K562 (cell line): ENCODE measurements around the gene PLXNA3. TPM values are rescaled to one million over a fixed set of nuclear protein-coding genes. Genes with fewer than 3 reads are reported as not detected.

Experiments used
- ATAC-seq: fragments of 200-7000 bp; cut with Tn5 transposase; 3 replicates; pipeline ENCODE4 v1.9.1; 2020; ENCODE audit warnings: moderate library complexity
- BruUV-seq: library from RNA; stranded (reverse); fragments of 400-500 nt; replicated peaks from 2 replicates; lab custom pipeline; 2021; lab: Mats Ljungman, UMichigan
- CTCF ChIA-PET: fragments of 300-600 bp; formaldehyde crosslinking; extraction: SDS; loops from one replicate; lab custom pipeline; 2021; ENCODE audit warnings: low intra/inter-chr PET ratio; lab: Yijun Ruan, JAX
- POLR2A ChIA-PET: fragments of 300-600, 350-650 bp; sonication (Branson Sonifier 250); formaldehyde crosslinking; extraction: SDS; loops from one replicate; lab custom pipeline; 2021; ENCODE audit warnings: antibody characterized with exemption, inconsistent platforms; lab: Yijun Ruan, JAX
- DNase-seq, 4 experiments: peaks; one replicate each; pipeline versions ENCODE4 v3.0.0 to v3.0.0-alpha.2; 2011 to 2018; ENCODE audit warnings: low spot score in 3 of 4, mixed read lengths in 3 of 4; ENCODE audit errors: extremely low read depth in 1 of 4
- FAIRE-seq: peaks from 2 replicates; lab custom pipeline; 2011; peaks lifted over from hg19 to GRCh38; lab: Jason Lieb, UNC
- H2AFZ ChIP-seq: 2 replicates; pipeline ENCODE4 v1.6.0; 2011; ENCODE audit warnings: low read depth, low read length, control low read depth, inconsistent platforms
- H3K27ac ChIP-seq: fragments of 200-600 bp; 3 replicates; pipeline ENCODE4 v1.8.0; 2011; ENCODE audit warnings: low read depth, mild to moderate bottlenecking, control low read depth, inconsistent platforms, low read length, moderate library complexity, mixed read lengths; ENCODE audit errors: extremely low read depth
- H3K27me3 ChIP-seq, 2 experiments: fragments of 300-600 bp in 1 of 2; 2 replicates in 1 of 2; 3 replicates in 1 of 2; pipeline versions ENCODE4 v1.6.0 to v1.8.0; 2011; ENCODE audit warnings: inconsistent platforms in 2 of 2, low read length in 2 of 2, mild to moderate bottlenecking in 1 of 2, mixed read lengths in 1 of 2, moderate library complexity in 1 of 2; ENCODE audit not compliant: control insufficient read depth in 2 of 2, insufficient read depth in 2 of 2
- H3K36me3 ChIP-seq: fragments of 300-600 bp; 3 replicates; pipeline ENCODE4 v1.8.0; 2011; ENCODE audit warnings: mild to moderate bottlenecking, low read length, inconsistent platforms; ENCODE audit not compliant: control insufficient read depth, insufficient read depth
- H3K4me1 ChIP-seq, 2 experiments: fragments of 200-600 bp in 1 of 2; replicated peaks in 1 of 2; 2 replicates in 1 of 2; 3 replicates in 1 of 2; pipeline versions ENCODE4 v1.5.1 to v1.8.0; 2011; ENCODE audit warnings: inconsistent platforms in 2 of 2, low read length in 2 of 2, mild to moderate bottlenecking in 1 of 2, mixed read lengths in 1 of 2, moderate library complexity in 1 of 2; ENCODE audit not compliant: control insufficient read depth in 2 of 2, insufficient read depth in 2 of 2
- H3K4me2 ChIP-seq: 2 replicates; pipeline ENCODE4 v1.6.1; 2011; ENCODE audit warnings: low read length, control low read depth, inconsistent platforms, mixed read lengths; ENCODE audit not compliant: insufficient read depth
- H3K4me3 ChIP-seq: fragments of 200-600 bp; sonication (generic), shearing (Covaris generic); 2 replicates; pipeline ENCODE4 v1.5.1; 2016; ENCODE audit warnings: control low read depth, inconsistent platforms
- H3K79me2 ChIP-seq: fragments of 200-600 bp; 3 replicates; pipeline ENCODE4 v1.8.0; 2011; ENCODE audit warnings: low read length, inconsistent platforms; ENCODE audit not compliant: control insufficient read depth, insufficient read depth
- H3K9ac ChIP-seq, 2 experiments: 2 replicates each; pipeline versions ENCODE4 v1.6.0 to v1.6.1; 2011; ENCODE audit warnings: low read depth in 2 of 2, low read length in 2 of 2, control low read depth in 1 of 2, inconsistent platforms in 1 of 2, mild to moderate bottlenecking in 1 of 2, mixed read lengths in 1 of 2; ENCODE audit not compliant: insufficient read depth in 1 of 2
- H3K9me1 ChIP-seq: one replicate; pipeline ENCODE4 v1.6.0; 2011; ENCODE audit warnings: inconsistent platforms, mild to moderate bottlenecking, low read length, moderate library complexity; ENCODE audit not compliant: control insufficient read depth, insufficient read depth
- H3K9me3 ChIP-seq: replicated peaks from 2 replicates; pipeline ENCODE4 v1.5.1; 2011; ENCODE audit warnings: low read depth, low read length, inconsistent platforms; ENCODE audit not compliant: control insufficient read depth, insufficient read depth
- H4K20me1 ChIP-seq: replicated peaks from 2 replicates; pipeline ENCODE4 v1.6.1; 2011; ENCODE audit warnings: low read length, inconsistent platforms, mixed read lengths; ENCODE audit not compliant: control insufficient read depth, insufficient read depth
- CCAR2 ChIP-seq: fragments of 200-400 bp; formaldehyde crosslinking; IDR thresholded peaks from 2 replicates; pipeline ENCODE4 v1.6.1; 2017; ENCODE audit warnings: mild to moderate bottlenecking, low read depth, low read length
- DMBX1 ChIP-seq: fragments of 250-450 bp; sonication (Bioruptor Pico); IDR thresholded peaks from 2 replicates; pipeline ENCODE4 v1.8.0; 2022; ENCODE audit warnings: inconsistent platforms, mild to moderate bottlenecking, moderate library complexity, borderline replicate concordance
- KDM2B ChIP-seq: fragments of 250-450 bp; sonication (Bioruptor Pico); IDR thresholded peaks from 2 replicates; pipeline ENCODE4 v1.8.0; 2021; ENCODE audit warnings: mild to moderate bottlenecking, moderate library complexity
- MXI1 ChIP-seq: IDR thresholded peaks from 2 replicates; pipeline ENCODE4 v1.6.1; 2011; ENCODE audit warnings: low read depth, mild to moderate bottlenecking, improper control_type of control experiment, low read length
- POU5F1 ChIP-seq: fragments of 150-350 bp; IDR thresholded peaks from 2 replicates; pipeline ENCODE4 v1.6.1; 2014; ENCODE audit warnings: borderline replicate concordance, low read length, low read depth, mild to moderate bottlenecking; ENCODE audit not compliant: partially characterized antibody
- RNF2 ChIP-seq: sonication (generic); IDR thresholded peaks from 2 replicates; pipeline ENCODE4 v1.6.1; 2016
- SUPT5H ChIP-seq: fragments of 450-650 bp; IDR thresholded peaks from 2 replicates; pipeline ENCODE4 v1.6.1; 2016
- ZBTB7A ChIP-seq: IDR thresholded peaks from 2 replicates; pipeline ENCODE4 v1.6.1; 2011; ENCODE audit warnings: low read depth, mild to moderate bottlenecking, low read length, moderate library complexity, borderline replicate concordance; ENCODE audit not compliant: control insufficient read depth
- WGBS: fragments of 100-300 bp; shearing (Covaris generic); methylation state at CpG from one replicate; pipeline ENCODE4 v1.1.6; 2016; ENCODE audit warnings: low coverage, mixed read lengths; ENCODE audit not compliant: insufficient coverage; ENCODE audit errors: missing lambda C conversion rate; 5-methylcytosine and 5-hydroxymethylcytosine counted together
- in situ Hi-C: fragments of 300-500 bp; cut with MboI; formaldehyde crosslinking; loops from 4 replicates; pipeline ENCODE4 v1.15.0; 2018; ENCODE audit warnings: inconsistent platforms, mixed read lengths
- intact Hi-C: fragments of 100-400 bp; cut with micrococcal nuclease; formaldehyde crosslinking; loops from 2 replicates; pipeline ENCODE4 v1.14.2; 2022
- polyA plus RNA-seq, 8 experiments: library from polyadenylated mRNA; depleted of rRNA in 4 of 8; stranded (reverse) in 5 of 8; unstranded in 3 of 8; fragments of >200 nt; fragmentation: Nextera tagmentation in 2 of 8; fragmentation: Illumina TruSeq in 1 of 8; extraction: Ambion mirVana in 2 of 8; extraction: Trizol in 1 of 8; gene quantifications; 2 replicates each; pipeline versions ENCODE4 v1.2.1 to v1.2.3, GENCODE V29; 2011 to 2014; ENCODE audit warnings: inconsistent platforms in 1 of 8, missing spikeins in 1 of 8
- total RNA-seq, 7 experiments: library from RNA; depleted of rRNA in 6 of 7; stranded (reverse); fragments of >200 nt in 6 of 7; fragmentation: Illumina TruSeq in 2 of 7; extraction: Trizol in 2 of 7; gene quantifications; 2 replicates each; pipeline versions ENCODE4 v1.2.1 to v1.2.3, GENCODE V29; 2011 to 2021; ENCODE audit warnings: low replicate concordance in 1 of 7
- TF ChIP-seq, protein P1 (sequence below): fragments of 450-650 bp; IDR thresholded peaks from 2 replicates; pipeline ENCODE4 v1.6.1; 2016; ENCODE audit warnings: mild to moderate bottlenecking
- TF ChIP-seq, protein P2 (sequence below): fragments of 250-450 bp; sonication (Bioruptor Pico); IDR thresholded peaks from 2 replicates; pipeline ENCODE4 v1.5.0; 2020; ENCODE audit warnings: mild to moderate bottlenecking
- TF ChIP-seq, protein P3 (sequence below), 2 experiments: fragments of 450-650 bp in 1 of 2; IDR thresholded peaks; 2 replicates each; pipeline ENCODE4 v1.6.1; 2011 to 2017; ENCODE audit warnings: low read depth in 2 of 2, antibody characterized with exemption in 1 of 2, borderline replicate concordance in 1 of 2, low read length in 1 of 2, mild to moderate bottlenecking in 1 of 2, mixed read lengths in 1 of 2; ENCODE audit not compliant: control insufficient read depth in 1 of 2

Gene PLXNA3
- total and polyA plus RNA-seq, 9 of the 15 experiments (the other 6 are each of a cell fraction or from before 2014, with no cell fraction given) = 0.32 to 47.8 (median 7.5) TPM

DNA sequence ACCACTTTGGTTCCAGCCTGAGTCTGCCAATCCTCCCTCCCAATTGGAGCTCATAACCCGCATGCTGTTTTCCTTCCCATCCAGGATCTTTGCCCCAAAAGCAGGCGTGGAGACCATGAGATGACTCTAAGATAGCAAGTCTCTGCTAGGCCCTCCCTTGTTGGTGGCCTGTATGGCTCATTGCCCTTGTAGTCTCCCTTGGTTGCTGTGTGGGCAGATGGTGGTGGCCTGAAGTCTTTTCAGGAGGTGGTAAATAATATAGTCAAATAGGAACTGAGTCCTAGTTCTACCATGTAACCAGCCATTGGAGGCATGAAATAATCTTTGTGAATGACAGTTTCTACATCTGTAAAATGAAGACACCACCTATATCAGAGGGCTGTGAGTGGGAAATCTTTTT is 28.4 kb upstream of the PLXNA3 start:
- POLR2A ChIA-PET = interaction anchor here (0.9 to 1.8 kb wide), 4 partner anchors 9 to 29 kb away, joined by 3 to 6 read pairs (median 4); no protein-coding TSS in a partner anchor
- in situ Hi-C loops = no loop called here
- Histone ChIP-seq H2AFZ (no peak overlapping the region), H3K27me3 (no peaks in the 10 kb centered on the region), H3K27ac (peak overlapping the region; percentile 66), H3K9me1 (no peaks in the 10 kb centered on the region), H3K36me3 (peaks cover 43% of the 10 kb centered on the region; the same call in 2 of the 3 replicates), H3K4me3 (peak overlapping the region; percentile 79), H4K20me1 (no peaks in the 10 kb centered on the region), H3K9me3 (no peaks in the 10 kb centered on the region), H3K4me1 (peaks cover 27 to 51% of the 10 kb centered on the region in 2 experiments; a peak in 4 of 5 replicates), H3K79me2 (peaks cover 35% of the 10 kb centered on the region), H3K9ac (peak overlapping the region; percentile 69 to 84; a peak in 3 of 4 replicates), H3K4me2 (peak overlapping the region; percentile 90)
- 14% methylated on average over 2 of the region's 2 CpGs for WGBS
- CTCF ChIA-PET = no interaction called here
- ATAC-seq = no peak
- intact Hi-C loops = loop anchor here (2.0 to 5.0 kb wide), 3 partner anchors 48 to 98 kb away; partner anchors contain the start of gene LAGE3
- FAIRE-seq = no peak
- DNase-seq = no peak
- BruUV-seq = TSS peak; percentile 73
- TF ChIP-seq, protein P1, sequence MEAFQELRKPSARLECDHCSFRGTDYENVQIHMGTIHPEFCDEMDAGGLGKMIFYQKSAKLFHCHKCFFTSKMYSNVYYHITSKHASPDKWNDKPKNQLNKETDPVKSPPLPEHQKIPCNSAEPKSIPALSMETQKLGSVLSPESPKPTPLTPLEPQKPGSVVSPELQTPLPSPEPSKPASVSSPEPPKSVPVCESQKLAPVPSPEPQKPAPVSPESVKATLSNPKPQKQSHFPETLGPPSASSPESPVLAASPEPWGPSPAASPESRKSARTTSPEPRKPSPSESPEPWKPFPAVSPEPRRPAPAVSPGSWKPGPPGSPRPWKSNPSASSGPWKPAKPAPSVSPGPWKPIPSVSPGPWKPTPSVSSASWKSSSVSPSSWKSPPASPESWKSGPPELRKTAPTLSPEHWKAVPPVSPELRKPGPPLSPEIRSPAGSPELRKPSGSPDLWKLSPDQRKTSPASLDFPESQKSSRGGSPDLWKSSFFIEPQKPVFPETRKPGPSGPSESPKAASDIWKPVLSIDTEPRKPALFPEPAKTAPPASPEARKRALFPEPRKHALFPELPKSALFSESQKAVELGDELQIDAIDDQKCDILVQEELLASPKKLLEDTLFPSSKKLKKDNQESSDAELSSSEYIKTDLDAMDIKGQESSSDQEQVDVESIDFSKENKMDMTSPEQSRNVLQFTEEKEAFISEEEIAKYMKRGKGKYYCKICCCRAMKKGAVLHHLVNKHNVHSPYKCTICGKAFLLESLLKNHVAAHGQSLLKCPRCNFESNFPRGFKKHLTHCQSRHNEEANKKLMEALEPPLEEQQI = no peak
- TF ChIP-seq RNF2 = no peak
- TF ChIP-seq KDM2B (CRISPR knock-in tag) = no peak
- no peak for TF ChIP-seq POU5F1
- no peak for TF ChIP-seq MXI1
- TF ChIP-seq CCAR2 = no peak
- TF ChIP-seq, protein P2, sequence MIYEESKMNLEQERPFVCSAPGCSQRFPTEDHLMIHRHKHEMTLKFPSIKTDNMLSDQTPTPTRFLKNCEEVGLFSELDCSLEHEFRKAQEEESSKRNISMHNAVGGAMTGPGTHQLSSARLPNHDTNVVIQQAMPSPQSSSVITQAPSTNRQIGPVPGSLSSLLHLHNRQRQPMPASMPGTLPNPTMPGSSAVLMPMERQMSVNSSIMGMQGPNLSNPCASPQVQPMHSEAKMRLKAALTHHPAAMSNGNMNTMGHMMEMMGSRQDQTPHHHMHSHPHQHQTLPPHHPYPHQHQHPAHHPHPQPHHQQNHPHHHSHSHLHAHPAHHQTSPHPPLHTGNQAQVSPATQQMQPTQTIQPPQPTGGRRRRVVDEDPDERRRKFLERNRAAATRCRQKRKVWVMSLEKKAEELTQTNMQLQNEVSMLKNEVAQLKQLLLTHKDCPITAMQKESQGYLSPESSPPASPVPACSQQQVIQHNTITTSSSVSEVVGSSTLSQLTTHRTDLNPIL (CRISPR knock-in tag) = no peak
- TF ChIP-seq DMBX1 (CRISPR knock-in tag) = no peak
- TF ChIP-seq, protein P3, sequence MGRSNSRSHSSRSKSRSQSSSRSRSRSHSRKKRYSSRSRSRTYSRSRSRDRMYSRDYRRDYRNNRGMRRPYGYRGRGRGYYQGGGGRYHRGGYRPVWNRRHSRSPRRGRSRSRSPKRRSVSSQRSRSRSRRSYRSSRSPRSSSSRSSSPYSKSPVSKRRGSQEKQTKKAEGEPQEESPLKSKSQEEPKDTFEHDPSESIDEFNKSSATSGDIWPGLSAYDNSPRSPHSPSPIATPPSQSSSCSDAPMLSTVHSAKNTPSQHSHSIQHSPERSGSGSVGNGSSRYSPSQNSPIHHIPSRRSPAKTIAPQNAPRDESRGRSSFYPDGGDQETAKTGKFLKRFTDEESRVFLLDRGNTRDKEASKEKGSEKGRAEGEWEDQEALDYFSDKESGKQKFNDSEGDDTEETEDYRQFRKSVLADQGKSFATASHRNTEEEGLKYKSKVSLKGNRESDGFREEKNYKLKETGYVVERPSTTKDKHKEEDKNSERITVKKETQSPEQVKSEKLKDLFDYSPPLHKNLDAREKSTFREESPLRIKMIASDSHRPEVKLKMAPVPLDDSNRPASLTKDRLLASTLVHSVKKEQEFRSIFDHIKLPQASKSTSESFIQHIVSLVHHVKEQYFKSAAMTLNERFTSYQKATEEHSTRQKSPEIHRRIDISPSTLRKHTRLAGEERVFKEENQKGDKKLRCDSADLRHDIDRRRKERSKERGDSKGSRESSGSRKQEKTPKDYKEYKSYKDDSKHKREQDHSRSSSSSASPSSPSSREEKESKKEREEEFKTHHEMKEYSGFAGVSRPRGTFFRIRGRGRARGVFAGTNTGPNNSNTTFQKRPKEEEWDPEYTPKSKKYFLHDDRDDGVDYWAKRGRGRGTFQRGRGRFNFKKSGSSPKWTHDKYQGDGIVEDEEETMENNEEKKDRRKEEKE (IDR thresholded peaks at IDR 0.05; ENCODE audit: borderline replicate concordance in 1 of 2, control insufficient read depth in 1 of 2, low read depth in 2 of 2, low read length in 1 of 2) = no peak
- no peak for TF ChIP-seq ZBTB7A
- no peak for TF ChIP-seq SUPT5H
